Measurements from ENCODE around the gene PRC1.
"Not testable (repeated sequence)": the region's sequence is repeated elsewhere in the genome, so short reads cannot be mapped to it uniquely, and the experiment has no call there.

Gene PRC1

DNA sequence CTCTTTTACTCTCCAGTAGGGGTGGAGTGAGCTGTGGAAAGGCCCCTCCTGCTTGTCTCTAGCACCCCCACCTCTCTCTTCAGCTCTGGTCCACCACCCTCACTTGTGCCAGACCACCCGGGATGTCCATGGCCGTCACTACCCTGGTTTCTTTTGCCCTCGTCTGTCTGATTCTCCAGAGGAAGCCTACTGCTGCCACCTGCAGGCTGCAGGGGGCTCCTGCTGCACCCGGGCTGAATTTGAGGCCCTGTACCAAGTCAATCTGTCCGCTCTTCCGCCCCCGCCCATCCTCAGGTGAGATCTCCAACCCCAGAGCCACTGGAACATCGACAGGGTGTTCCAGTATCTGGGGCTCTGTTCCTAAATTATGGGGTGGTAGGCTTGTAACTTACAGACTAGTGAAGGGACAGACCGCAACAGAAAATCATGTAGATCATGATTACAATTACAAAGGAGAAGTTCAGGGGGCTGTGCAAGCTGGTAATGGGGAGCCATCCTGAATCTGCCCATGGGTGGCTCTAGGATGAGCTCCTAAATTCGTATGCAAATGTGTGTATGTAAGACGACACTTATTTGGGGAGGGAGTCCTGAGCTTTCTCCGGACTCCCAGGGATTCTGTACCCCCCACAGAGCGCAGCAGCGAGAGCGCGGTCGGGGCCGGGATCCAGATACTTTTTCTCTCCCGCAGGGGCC, 59.9 kb downstream of the PRC1 start:
- DNase-seq (ENCODE audit: low spot score): peak; percentile 91

DNA sequence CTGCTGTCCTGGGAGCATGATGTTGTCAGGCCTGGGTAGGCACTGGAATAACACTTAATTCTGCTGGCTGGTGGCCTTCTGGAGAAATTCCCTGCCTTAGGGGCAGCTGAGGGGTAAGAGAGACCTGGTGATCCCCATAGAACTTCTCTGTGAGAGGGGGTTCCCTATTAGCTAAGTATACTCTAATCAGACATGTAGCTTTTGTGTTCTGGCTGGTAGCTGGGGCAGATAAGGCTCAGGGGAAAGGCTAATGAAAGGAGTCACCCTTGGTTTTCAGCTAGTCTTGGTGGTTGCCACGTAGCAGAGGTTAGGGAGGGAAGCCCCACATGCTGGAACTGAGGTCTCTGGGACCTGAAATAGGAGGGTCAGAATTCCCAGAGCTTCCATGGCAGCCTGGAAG, 61.0 kb downstream of the PRC1 start:
- DNase-seq (ENCODE audit: low spot score): no peak

DNA sequence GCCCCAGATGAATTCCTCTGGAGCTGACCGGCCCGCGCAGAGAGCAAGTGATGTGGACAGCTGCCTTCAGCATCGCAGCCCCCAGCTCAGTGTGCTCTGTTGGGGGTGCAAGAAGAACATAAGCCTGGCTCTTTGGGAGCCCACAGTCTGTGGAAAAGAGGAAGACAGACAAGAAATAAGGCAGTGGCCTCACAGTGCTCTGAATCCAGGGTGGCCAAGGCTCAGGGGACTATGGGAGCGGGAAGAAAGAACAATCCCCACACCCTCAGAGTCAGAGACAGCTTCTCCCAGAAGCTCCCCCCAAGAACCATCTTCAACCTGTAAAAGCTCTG, 61.7 kb downstream of the PRC1 start:
- DNase-seq (ENCODE audit: low spot score): no peak

DNA sequence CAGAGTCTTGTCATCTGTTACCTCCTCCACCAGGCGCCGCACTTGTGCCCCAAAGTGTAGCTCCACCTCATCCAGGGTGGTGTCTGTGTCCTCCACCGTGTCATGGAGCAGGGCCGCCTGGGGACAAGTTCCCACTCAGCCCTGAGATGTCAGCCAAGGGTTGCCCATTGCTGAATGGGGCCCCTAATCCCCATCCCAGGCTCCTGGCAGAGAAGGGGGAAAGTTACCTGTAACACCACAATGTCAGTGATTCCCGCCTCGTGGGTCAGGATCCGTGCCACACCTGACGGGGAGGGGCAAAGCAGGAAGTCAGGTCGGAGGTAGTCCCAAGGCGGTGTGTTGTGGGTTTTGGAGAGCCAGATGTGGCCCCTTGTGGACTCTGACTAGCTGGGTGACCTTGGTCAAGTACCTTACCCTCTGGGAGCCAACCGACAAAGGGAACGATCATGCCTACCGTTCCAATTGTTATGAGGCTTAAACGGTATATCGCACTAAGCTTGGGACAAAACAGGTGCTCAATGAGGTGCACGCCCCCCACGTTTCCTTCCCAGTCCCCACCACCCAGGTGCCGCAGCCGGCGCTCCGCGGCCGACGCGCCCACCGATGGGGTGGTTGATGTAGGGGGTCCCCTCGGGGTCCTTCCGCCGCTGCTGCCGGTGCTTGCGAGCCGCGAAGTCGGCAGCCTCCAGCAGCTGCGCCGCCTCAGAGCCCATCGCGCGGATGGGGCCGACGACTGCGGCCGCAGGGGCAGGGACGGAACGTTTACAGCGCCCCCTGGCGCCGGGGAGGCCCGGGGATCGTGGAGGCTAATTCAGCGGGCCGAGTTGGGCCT, 62.3 kb downstream of the PRC1 start, which contains the start of gene HDDC3:
Gene HDDC3 (minus strand): TSS at position 722 of the 832 bp plus-strand sequence. CDS start 9 bp downstream, at position 713.
- peak; percentile 97 for DNase-seq (ENCODE audit: low spot score)

DNA sequence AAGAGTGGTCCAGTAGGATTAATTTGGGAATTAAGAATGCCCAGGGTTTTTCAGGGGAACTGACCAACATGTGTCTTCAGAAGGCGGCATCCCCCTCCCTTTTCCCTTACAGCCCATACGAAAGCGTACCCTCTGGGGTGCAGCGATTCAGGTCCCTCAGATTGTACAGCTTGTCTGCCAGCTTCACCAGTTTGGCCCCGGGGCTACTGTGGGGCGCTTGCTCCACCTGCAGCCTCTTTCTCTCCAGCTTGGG, 62.8 kb downstream of the PRC1 start:
- DNase-seq (ENCODE audit: low spot score): no peak

DNA sequence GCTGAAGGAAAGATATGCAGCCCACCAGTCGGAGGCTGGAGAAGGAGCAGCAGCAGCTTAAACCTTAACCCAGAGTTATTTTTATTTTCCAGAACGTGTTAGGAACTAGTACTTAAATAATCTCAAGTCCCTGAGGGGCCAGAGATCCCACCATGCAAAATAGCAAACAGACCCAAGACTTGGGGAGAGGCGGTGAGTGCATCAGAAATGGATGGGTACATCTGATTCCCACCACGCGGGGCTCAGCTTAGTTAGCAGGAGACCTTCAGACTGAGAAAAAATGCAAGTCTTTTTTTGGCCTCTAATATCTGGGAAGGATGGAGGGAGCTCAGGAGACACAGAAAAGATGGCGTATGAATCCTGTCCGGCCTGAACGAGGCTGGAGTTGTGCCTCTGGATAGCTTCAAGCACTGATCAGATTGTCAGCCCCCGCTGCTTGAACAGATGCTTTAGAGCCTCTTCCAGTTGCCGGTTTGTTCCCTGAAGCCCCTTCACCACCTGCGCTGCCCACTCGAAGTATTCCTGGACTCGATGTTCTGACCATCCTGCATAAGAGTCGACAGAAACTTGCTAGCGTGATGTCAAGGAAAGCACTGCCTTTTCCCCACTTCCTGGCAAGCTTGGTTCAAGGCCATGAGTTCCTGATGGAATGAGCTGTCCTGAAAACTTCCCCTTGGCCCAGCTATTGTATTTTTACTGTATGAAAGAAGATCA, 63.3 kb downstream of the PRC1 start:
- no peak for DNase-seq (ENCODE audit: low spot score)

DNA sequence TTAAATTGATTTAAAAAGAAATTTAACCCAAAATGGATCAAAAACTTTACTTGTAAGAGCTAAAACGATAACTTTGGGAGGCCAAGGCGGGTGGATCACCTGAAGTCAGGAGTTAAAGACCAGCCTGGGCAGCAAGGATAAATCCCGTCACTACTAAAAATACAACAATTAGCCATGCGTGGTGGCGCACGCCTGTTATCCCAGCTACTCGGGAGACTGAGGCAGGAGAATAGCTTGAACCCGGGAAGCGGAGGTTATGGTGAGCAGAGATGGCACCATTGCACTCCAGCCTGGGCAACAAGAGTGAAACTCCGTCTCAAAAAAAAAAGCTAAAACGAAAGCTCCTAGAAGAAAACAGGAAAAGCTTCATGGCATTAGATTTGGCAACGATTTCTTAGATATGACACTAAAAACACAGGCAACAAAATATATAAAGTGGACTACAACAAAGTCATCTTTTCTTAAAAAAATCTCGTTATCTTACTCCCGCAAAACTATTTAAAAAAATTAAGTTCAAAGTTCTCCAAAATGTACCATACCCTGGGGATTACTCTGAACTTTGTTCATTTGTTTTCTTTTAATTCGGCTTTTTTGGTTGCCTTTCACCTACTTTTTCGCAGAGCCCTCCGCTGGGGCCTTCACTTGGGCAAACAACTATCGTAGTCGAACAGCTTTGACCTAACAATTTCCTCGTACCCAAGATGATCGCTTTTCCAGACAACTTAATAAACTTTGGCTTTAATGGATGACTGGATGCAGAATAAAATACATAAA, 64.9 kb downstream of the PRC1 start:
- no peak for DNase-seq (ENCODE audit: low spot score)

DNA sequence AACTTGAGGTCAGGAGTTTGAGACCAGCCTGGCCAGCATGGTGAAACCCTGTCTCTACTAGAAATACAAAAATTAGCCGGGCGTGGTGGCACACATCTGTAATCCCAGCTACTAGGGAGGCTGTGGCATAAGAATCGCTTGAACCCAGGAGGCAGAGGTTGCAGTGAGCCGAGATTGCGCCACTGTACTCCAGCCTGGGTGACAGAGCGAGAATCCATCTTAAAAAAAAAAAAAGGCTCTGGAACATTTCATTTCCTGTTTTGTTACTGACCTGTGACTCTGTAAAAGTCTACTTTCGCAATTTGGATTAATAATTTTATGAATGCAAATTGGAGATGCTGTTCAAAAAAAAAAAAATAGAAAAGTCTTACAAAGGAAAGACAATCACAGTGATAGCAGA, 66.2 kb downstream of the PRC1 start:
- DNase-seq (ENCODE audit: low spot score): not testable (repeated sequence)

DNA sequence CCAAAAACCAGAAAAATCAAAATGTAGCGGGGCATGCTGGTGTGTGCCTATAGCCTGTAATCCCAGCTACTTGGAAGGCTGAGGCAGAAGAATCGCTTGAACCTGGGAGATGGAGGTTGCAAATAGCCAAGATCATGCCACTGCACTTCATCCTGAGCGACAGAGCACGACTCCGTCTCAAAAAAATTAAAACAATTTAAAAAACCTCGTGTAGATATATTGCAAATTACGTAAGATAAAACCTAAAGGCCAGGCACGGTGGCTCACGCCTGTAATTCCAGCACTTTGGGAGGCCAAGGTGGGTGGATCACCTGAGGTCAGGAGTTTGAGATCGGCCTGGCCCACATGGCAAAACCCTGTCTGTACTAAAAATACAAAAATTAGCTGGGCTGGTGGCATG, 67.6 kb downstream of the PRC1 start:
- DNase-seq (ENCODE audit: low spot score): not testable (repeated sequence)

DNA sequence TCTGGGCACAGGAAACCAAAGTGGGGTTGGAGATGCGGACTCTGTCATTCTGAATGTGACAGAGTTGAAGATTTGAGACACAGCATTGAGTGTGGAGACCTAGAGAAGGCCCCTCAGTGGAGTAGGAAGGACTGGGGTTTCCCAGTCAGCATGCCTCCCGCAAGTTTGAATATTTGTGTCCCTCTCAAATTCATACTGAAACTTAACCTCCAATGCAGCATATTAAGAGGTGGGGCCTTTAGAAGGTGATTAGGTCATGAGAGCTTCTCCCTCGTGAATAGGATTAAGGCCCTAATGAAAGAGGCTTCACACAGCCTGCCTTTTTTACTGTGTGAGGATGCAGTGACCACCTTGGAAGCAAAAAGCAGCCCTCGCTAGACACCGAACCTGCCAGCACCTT, 70.0 kb downstream of the PRC1 start:
- DNase-seq (ENCODE audit: low spot score): no peak

DNA sequence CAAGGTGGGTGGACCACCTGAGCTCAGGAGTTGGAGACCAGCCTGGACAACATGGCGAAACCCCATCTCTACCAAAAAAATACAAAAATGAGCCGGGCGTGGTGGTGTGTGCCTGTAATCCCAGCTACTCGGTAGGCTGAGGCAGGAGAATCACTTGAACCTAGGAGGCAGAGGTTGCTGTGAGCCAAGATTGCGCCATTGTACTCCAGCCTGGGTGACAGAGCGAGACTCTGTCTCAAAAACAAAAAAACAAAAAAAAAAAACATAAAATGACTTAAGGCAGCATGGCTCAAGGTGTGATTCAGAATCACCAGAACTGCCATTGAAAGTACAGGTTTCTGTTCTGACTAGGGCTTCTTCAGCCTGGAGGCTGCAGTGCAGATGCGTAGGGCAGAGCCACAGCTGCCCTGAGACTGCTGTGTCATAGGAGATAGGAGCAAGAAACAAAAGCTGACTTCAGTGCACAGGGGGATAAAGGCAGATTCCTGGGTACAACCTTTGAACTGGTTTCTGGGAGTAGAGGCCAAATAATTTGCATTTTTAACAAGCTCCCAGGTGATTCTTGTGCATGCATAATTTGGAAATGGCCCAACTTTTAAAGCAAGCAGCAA, 71.5 kb downstream of the PRC1 start:
- DNase-seq (ENCODE audit: low spot score): not testable (repeated sequence)

DNA sequence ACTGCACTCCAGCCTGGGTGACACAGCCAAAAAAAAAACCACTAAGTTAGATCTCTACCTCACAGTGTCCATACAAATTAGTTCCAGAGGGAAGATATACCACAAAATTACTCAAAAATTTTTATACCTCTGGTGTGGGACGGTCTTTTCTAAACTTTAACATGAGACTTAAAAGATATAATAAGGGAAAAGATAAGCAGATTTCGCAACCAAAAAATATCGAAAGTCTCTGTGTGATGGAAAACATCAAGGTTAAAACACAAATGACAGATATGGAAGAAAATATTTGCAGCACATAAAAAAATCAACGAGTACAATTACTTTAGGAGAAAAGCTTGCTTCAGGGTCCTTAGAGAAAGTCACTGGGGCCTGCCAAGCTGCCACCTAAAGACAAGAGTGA, 72.4 kb downstream of the PRC1 start:
- DNase-seq (ENCODE audit: low spot score): no peak

DNA sequence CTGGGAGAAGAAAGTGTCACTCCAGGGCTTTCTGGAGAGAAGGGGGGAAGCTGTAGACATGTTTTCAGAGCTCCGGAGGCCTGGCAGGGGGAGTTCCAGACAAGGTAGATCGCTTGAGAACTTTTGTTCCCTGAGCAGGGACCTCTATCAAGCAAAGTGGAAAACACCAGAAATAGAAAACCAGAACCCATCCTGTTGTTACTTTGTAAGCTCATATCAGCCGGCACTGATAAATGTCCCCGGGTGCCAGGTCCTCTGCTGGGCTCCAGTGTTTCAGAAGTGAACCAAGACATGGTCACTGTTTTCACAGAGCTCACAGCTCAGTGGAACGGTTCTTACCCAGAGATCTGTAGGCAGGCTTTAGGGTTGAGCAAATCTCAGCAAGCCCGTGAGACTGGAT, 75.5 kb downstream of the PRC1 start:
- no peak for DNase-seq (ENCODE audit: low spot score)

DNA sequence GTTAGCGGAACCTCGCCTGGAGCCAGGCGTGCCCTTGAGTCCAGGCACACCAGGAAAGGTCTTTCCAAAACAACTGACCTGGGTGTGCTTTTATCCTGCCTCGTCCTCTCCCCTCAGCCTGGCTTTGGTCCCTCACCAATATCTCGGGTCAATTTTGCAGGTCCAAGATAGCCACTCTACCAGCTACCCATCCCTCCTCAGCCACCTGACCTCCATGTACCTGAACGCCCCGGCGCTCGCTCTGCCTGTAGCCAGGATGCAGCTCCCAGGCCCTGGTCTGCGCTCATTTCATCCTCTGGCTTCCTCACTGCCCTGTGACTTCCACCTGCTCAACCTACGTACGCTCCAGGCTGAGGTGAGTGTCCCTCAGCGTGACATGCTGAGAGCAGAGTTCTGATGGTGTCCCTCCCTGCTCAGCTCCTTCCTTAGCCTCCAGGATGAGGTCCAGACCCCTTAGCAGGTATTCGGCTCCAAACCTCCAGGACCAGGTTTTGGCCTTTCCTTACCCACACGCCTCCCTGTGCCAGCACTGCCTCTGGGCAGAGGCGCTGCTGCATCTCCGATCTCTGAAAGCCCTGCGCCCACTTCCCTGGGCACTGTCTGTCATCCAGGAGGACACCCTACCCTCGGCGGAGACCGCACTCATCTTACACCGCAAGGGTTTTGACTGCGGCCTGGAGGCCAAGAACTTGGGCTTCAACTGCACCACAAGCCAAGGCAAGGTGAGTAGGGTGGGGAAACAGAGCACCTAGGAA, 76.1 kb downstream of the PRC1 start:
- DNase-seq (ENCODE audit: low spot score): no peak

DNA sequence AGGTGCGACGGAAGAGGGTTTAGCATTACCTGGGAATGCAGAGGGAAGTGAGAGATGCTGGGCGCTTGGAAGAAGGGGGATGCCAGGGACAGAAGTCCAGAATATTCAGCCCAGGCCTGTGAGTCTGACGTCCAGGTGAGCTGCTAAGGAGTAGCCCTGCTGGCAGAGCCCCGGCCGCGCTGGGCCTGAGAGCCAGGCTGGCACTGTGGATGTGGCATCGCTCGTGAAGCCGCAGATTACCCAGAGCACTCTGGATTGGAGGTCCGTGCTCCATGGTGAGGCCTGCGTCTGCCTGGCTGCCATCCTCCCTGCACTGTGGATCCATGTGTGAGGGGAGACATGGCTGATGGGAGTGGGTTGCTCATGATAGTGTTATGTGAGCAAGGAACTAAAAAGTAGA, 76.8 kb downstream of the PRC1 start:
- no peak for DNase-seq (ENCODE audit: low spot score)

DNA sequence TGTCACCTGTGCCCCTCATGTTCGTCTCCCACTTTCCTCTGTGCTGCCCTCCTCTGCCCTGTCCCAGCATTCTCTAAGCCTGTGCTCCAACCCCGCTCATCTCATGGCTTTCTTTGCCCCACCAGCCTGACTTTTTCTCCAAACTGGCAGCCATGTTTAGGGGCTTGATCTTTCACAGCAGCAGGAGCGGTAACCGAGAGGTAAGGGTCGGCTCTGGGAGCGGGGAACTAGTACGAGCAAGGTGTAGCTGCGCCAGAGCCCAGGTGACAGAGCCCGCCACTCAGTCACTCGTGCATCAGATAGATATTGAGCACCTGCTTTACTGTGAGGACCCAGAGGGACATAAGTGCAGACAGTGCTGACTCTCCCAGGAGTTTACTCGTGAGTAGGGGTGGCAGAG, 77.9 kb downstream of the PRC1 start:
- DNase-seq (ENCODE audit: low spot score): no peak

All from AG08396 (cell line).